Ectodermal cell (in vitro differentiated cells): Measurements from ENCODE around the gene SNCAIP.

Experiments
- H3K27ac ChIP-seq: 2 replicates; pipeline ENCODE4 v1.7.0; 2013; ENCODE audit warnings: mild to moderate bottlenecking, low read depth, low read length; ENCODE audit not compliant: insufficient read depth, poor library complexity, severe bottlenecking
- H3K27me3 ChIP-seq: 2 replicates; pipeline ENCODE4 v1.7.0; 2013; ENCODE audit warnings: mild to moderate bottlenecking, low read length; ENCODE audit not compliant: insufficient read depth, control insufficient read depth, poor library complexity, severe bottlenecking
- H3K36me3 ChIP-seq: one replicate; pipeline ENCODE4 v1.7.0; 2013; ENCODE audit warnings: low read length; ENCODE audit not compliant: control insufficient read depth, insufficient read depth
- H3K4me1 ChIP-seq: one replicate; pipeline ENCODE4 v1.7.0; 2013; ENCODE audit warnings: low read length; ENCODE audit not compliant: control insufficient read depth, insufficient read depth
- H3K4me3 ChIP-seq: 2 replicates; pipeline ENCODE4 v1.7.0; 2013; ENCODE audit warnings: low read depth, low read length, control low read depth; ENCODE audit not compliant: insufficient read depth
- H3K9me3 ChIP-seq: 2 replicates; pipeline ENCODE4 v1.7.0; 2013; ENCODE audit warnings: mild to moderate bottlenecking, low read length, moderate library complexity; ENCODE audit not compliant: control insufficient read depth
- WGBS, 2 experiments: methylation state at CpG; one replicate each; pipeline ENCODE4 v1.1.7; 2013; ENCODE audit warnings: missing lambda C conversion rate in 2 of 2; 5-methylcytosine and 5-hydroxymethylcytosine counted together

SNCAIP gene

DNA sequence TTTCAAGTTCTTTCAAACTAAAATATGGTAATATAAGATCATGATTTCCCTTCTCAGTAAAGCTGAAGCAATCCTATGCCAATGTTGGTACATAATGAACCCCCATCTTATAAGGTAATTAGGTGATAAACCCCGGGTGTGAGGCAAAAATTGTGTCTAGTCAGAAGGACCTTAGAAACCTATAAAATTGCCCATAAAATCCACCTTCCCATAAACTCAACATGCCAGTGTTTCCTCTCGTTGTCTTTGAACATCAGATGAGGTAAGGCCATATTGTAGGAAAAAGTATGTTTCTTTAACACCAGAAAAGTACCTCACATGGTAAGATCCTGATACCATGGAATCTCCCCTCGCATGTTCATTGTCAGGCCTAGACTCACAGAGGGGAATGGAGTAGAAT lies 43.3 kb downstream of the SNCAIP start:
- Histone ChIP-seq H3K36me3 (no peaks in the 10 kb centered on the region), H3K9me3 (no peaks in the 10 kb centered on the region)
- 93 to 100% methylated on average over 2 of the region's 3 CpGs for WGBS, 2 experiments

DNA sequence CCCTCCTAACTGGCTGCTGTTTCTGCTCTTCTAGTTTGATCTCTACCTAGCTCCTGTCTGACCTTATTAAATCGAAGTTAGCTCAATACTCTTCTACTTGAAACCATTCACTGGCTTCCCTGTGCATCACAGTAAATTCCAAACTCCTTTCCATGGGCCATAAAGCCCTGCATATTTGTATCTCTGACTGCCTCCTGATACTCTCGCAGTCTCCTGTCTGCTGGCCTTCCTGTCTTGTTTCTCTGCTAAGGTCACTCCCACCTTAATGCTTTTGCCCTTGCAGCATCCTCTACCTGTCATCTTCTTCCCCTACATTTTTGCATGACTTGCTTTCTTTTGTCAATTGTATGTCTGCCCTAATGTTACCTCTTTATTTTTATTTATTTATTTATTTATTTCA lies 44.8 kb downstream of the SNCAIP start:
- WGBS, 2 experiments, result 89 to 91% methylated on average over 2 of the region's 2 CpGs
- H3K4me3 ChIP-seq, result no peak overlapping the region
- H3K27me3 ChIP-seq, result no peaks in the 10 kb centered on the region
- H3K4me1 ChIP-seq, result peaks cover 9% of the 10 kb centered on the region
- H3K36me3 ChIP-seq, result no peaks in the 10 kb centered on the region
- H3K27ac ChIP-seq, result no peak overlapping the region
- H3K9me3 ChIP-seq, result no peaks in the 10 kb centered on the region

More for the DNA sequence above, 43.3 kb downstream of the SNCAIP start:
- Histone ChIP-seq H3K27me3 (no peaks in the 10 kb centered on the region), H3K4me1 (peaks cover 9% of the 10 kb centered on the region), H3K4me3 (no peak overlapping the region), H3K27ac (no peak overlapping the region)

DNA sequence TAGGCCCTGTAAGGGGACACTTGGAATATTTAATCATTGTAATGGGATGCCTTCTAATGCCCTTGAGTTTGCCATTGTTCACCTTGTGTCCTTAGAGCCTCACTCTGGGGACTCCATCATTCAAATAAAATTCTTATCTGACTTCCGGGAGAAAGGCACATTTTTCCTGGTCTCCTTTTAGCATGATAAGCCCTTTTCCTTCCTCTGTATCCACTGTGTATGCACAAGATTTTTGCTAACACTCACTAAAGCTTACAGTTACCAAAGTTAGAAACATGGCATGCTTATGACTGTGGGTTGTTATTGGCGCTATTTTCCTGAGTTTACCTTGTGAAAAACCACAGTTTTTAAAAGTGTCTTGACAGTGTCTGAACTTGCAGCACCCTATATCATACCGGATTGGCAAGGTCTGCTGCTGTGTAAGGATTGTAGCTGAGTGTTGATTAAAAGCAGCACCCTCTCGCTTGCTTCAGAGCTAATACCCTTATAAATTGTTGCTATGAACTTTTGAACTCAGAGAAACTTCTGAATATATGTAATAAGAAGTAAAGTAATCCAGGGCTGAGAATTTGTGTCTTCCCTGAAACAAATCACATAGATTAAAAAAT lies 46.4 kb downstream of the SNCAIP start:
- H3K4me3 ChIP-seq, result no peak overlapping the region
- H3K9me3 ChIP-seq, result no peaks in the 10 kb centered on the region
- no peak overlapping the region for H3K27ac ChIP-seq
- no peaks in the 10 kb centered on the region for H3K27me3 ChIP-seq
- WGBS, 2 experiments, result 88 to 93% methylated on average over 4 of the region's 4 CpGs
- H3K36me3 ChIP-seq, result no peaks in the 10 kb centered on the region
- H3K4me1 ChIP-seq, result peaks cover 8% of the 10 kb centered on the region

DNA sequence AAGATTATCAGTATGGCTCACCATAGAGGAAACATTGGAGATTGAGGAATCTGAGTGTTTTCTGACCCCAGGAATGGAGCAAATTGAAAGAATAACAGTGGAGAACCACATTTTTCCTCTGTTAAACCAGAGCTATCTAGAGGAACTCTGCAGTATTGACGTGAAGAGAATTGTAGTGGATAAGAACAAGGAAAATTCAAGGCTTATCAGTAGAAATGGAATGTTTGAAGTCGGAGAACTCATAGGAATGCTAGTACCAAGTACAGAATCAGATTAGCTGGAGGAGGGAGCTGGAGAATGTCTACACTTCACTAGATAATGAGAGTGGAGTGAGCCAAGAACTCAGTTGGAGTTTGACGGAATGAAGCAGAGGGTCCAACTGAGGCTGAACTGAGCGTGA lies 50.3 kb downstream of the SNCAIP start:
- WGBS, 2 experiments, result 89 to 91% methylated on average over 4 of the region's 4 CpGs
- no peaks in the 10 kb centered on the region for H3K9me3 ChIP-seq
- H3K27me3 ChIP-seq, result no peaks in the 10 kb centered on the region
- H3K4me1 ChIP-seq, result no peaks in the 10 kb centered on the region
- no peaks in the 10 kb centered on the region for H3K36me3 ChIP-seq
- H3K27ac ChIP-seq, result no peak overlapping the region
- H3K4me3 ChIP-seq, result no peak overlapping the region

DNA sequence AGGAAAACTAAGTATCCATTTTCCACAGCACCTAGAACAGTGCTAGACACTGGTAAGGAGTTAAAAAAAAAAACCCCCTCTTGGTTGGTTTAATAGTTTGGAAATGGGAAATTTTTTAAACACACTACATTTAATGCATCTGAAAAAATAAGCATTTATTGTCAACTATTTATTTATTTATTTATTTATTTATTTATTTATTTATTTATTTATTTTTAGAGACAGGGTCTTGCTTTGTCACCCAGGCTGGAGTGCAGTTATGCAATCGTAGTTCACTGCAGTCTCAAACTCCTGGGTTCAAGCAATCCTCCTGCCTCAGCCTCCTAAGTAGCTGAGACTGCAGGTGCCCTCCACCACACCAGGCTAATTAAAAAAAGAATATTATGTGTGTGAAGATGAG lies 51.6 kb downstream of the SNCAIP start:
- H3K27me3 ChIP-seq, result no peaks in the 10 kb centered on the region
- H3K36me3 ChIP-seq, result no peaks in the 10 kb centered on the region
- WGBS, 2 experiments, result 90 to 100% methylated on average over 1 of the region's 1 CpG

DNA sequence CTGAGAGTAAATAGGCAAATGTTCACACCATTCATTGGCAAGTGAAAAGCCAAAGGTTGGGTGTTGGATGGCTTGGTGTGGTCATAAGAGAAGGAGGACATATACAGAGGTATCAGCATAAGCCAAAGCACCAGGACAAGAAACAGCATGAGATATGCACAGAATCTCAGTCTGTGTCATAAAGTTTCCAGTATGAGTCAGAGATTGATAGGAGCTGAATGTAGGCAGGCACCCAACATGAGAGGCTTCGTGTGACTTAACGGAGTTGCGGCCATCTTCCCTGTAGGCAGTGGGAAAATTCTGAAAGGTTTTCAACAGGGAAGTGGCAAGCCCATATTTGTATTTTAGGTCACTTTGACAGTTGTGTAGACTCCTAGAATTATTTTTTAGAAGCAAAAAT lies 54.5 kb downstream of the SNCAIP start:
- H3K4me3 ChIP-seq, result no peak overlapping the region
- H3K9me3 ChIP-seq, result no peaks in the 10 kb centered on the region
- H3K27ac ChIP-seq, result no peak overlapping the region
- H3K4me1 ChIP-seq, result no peaks in the 10 kb centered on the region
- H3K27me3 ChIP-seq, result no peaks in the 10 kb centered on the region
- WGBS, 2 experiments, result 97 to 98% methylated on average over 3 of the region's 3 CpGs
- H3K36me3 ChIP-seq, result no peaks in the 10 kb centered on the region

More for the DNA sequence above, 51.6 kb downstream of the SNCAIP start:
- H3K9me3 ChIP-seq, result no peaks in the 10 kb centered on the region
- H3K4me1 ChIP-seq, result no peaks in the 10 kb centered on the region
- no peak overlapping the region for H3K27ac ChIP-seq
- no peak overlapping the region for H3K4me3 ChIP-seq

DNA sequence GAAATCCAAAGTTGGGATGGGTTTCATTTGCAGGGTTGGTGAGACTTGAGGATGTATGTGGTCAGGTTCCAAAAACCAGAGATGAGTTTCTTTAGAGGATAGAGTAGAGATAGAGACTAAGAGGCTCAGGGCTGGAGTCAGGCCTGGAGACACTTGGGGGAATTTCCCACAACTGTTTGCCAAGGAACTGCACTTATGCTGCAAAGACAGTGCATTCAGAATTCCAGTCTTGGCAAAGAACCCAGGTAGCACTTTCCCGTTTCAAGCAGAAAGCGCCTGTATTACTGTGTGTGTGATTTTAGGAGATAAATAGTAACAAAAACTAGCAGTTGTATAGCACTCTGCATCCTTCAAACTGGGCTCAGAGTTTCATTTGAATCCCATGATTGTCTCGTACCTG lies 55.4 kb downstream of the SNCAIP start:
- no peak overlapping the region for H3K27ac ChIP-seq
- WGBS, 2 experiments, result 89 to 96% methylated on average over 2 of the region's 3 CpGs
- no peaks in the 10 kb centered on the region for H3K36me3 ChIP-seq
- no peaks in the 10 kb centered on the region for H3K9me3 ChIP-seq
- H3K27me3 ChIP-seq, result no peaks in the 10 kb centered on the region
- H3K4me1 ChIP-seq, result no peaks in the 10 kb centered on the region
- no peak overlapping the region for H3K4me3 ChIP-seq

DNA sequence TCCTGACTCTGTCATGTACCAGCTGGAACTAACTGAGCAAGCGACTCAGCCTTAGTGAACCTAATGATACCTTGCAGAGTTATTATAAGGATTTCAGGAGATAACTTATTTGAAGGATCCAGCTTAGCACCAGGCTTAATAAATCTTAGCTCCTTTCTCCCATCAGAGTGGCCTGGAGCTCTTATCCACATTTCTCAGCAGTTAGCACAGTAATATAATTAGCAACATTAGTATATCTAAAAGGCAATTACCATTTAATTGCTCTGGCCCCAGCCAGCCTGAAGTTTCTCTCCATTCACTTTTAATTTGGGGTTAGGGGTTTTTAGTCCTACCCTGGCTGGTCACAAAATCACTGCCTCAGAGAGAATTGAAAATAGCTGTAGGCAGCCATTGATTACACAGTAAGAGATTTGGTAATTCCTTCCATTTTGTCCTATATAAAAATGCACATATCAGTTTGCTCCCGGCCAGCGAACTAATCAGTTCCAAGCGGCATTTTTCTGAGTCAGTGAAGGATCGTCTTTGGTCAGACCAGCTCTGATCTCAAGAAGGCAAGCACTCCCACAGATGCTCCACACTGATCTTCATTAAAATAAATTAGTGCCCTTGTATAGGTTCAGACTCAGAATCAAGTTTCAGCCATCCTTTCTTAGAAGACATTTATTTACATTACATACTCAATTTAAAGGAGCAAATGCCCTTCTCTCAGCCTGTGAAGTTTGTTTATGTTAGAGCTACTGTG lies 56.6 kb downstream of the SNCAIP start:
- no peak overlapping the region for H3K27ac ChIP-seq
- no peak overlapping the region for H3K4me3 ChIP-seq
- H3K36me3 ChIP-seq, result no peaks in the 10 kb centered on the region
- no peaks in the 10 kb centered on the region for H3K4me1 ChIP-seq
- 74 to 83% methylated on average over 5 of the region's 5 CpGs for WGBS, 2 experiments
- no peaks in the 10 kb centered on the region for H3K27me3 ChIP-seq
- no peaks in the 10 kb centered on the region for H3K9me3 ChIP-seq

DNA sequence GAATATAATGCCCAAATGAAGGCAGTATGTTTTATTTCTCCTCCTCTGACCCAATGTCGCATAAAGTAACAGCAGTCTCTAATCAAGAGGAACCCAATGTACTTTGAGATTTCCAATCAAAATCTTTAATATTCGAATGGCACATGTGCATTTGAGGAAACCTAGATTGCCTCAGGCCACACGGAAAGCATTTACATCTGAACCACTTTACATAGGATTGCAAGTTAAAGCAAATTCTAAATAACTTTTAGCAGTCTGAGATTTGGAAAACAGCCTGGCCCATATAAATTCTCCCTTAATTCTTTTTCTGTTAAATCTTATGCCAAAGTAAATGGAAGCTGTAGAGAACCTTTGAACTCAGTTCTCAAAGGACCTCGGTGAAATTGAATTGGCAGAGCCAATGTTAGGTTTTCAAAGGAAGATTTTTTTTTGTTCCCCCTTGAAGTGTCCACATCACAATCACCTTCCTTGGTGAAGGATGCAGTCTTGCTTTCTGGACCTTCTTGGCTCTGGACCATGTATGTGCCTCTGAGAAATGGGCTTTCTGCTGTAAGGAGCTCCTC lies 57.3 kb downstream of the SNCAIP start:
- WGBS, 2 experiments, result 85 to 86% methylated on average over 4 of the region's 4 CpGs
- Histone ChIP-seq H3K36me3 (no peaks in the 10 kb centered on the region), H3K27me3 (no peaks in the 10 kb centered on the region), H3K4me3 (no peak overlapping the region), H3K27ac (no peak overlapping the region), H3K9me3 (no peaks in the 10 kb centered on the region), H3K4me1 (no peaks in the 10 kb centered on the region)

DNA sequence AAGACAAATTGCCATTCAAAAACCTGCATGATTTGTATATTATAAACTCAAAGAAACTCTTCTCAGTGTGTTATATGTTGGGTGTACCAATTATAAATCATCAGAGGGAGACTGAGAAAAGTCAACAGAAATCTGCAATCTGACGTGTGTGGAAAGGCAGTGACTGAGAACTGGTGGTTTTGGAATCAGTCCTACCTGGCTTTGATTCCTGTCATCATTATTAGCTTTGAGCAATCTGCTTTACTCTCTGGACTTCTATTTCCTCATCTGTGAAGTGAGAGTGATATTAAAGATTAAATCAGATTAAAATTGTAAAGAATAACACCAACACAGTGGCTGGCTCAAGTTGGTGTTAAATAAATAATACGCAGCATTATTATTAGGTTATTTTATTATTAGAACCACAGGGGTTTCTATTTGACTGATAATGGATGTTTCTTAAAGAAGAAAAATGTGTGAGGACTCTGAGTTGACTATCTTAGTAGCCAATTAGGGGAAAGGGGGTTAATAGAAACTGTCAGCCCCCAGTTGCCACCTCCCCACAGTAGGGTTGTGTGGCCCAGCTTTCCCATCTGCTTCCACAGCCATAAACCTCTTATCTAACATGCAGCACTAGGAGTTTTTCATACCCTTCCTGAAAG lies 59.6 kb downstream of the SNCAIP start:
- no peaks in the 10 kb centered on the region for H3K9me3 ChIP-seq
- no peaks in the 10 kb centered on the region for H3K36me3 ChIP-seq
- WGBS, 2 experiments, result 95 to 100% methylated on average over 1 to 2 of the region's 2 CpGs
- H3K27ac ChIP-seq, result no peak overlapping the region
- H3K4me1 ChIP-seq, result no peaks in the 10 kb centered on the region
- H3K4me3 ChIP-seq, result no peak overlapping the region
- no peaks in the 10 kb centered on the region for H3K27me3 ChIP-seq
